HG03457 (cell line): ENCODE results near the gene CTIF.

ENCODE experiments used
- ATAC-seq: cut with Tn5 transposase; IDR thresholded peaks from one replicate; pipeline ENCODE4 v1.9.1; 2021; ENCODE audit warnings: moderate number of reproducible peaks; ENCODE audit not compliant: unreplicated experiment

The CTIF gene

GRCh38 chr18:48904091-48904490 lies 365.3 kb downstream of the CTIF start:
- ATAC-seq, result no peak

- no peak for ATAC-seq
Observed at GRCh38 chr18:48904847-48905394, 366.1 kb downstream of the CTIF start.

- no peak for ATAC-seq
Observed at GRCh38 chr18:48905513-48905912, 366.7 kb downstream of the CTIF start.

- ATAC-seq, result no peak
Observed at GRCh38 chr18:48908916-48909315, 370.1 kb downstream of the CTIF start.

GRCh38 chr18:48909721-48910120 lies 370.9 kb downstream of the CTIF start:
- no peak for ATAC-seq

- ATAC-seq, result no peak
Observed at GRCh38 chr18:48910972-48911545, 372.2 kb downstream of the CTIF start.
